Measurements from ENCODE around the gene LINC00237.

DNA sequence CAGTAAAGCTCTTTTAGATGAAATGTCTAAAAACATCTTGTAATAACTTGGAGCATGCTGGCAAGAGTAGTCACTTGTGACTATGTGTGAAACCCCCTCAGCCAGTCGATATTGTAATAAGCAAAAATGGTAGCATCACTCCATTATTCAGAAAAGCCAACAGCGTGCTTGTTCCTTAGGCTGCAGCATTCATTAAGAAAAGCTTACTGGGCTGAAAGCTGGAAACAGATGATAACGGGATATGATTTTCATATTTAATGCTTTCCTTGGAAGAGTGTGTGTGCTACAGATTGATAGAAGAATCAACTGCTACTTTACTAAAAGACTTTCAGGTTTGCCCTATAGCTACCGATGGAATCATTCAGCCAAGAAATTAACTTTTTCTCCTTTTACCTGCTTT lies 40.1 kb upstream of the LINC00237 start:
- no peak for TF ChIP-seq POLR2A (IDR thresholded peaks at IDR 0.05)
- TF ChIP-seq, protein P1, sequence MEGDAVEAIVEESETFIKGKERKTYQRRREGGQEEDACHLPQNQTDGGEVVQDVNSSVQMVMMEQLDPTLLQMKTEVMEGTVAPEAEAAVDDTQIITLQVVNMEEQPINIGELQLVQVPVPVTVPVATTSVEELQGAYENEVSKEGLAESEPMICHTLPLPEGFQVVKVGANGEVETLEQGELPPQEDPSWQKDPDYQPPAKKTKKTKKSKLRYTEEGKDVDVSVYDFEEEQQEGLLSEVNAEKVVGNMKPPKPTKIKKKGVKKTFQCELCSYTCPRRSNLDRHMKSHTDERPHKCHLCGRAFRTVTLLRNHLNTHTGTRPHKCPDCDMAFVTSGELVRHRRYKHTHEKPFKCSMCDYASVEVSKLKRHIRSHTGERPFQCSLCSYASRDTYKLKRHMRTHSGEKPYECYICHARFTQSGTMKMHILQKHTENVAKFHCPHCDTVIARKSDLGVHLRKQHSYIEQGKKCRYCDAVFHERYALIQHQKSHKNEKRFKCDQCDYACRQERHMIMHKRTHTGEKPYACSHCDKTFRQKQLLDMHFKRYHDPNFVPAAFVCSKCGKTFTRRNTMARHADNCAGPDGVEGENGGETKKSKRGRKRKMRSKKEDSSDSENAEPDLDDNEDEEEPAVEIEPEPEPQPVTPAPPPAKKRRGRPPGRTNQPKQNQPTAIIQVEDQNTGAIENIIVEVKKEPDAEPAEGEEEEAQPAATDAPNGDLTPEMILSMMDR (IDR thresholded peaks at IDR 0.05): no peak

All from adrenal gland (tissue), 5 donors.